ENCODE measurements around the gene COPRS.
A peak's percentile ranks its signal among the peaks of the same experiment; 100 is the strongest.

Gene COPRS

GRCh38 chr17:31858642-31859486 is at the start of gene COPRS:
Gene COPRS, minus strand, starts transcription at chr17:31859244. Its CDS starts 45 bp downstream, at chr17:31859199.
- peak; percentile 78 for DNase-seq

DNA sequence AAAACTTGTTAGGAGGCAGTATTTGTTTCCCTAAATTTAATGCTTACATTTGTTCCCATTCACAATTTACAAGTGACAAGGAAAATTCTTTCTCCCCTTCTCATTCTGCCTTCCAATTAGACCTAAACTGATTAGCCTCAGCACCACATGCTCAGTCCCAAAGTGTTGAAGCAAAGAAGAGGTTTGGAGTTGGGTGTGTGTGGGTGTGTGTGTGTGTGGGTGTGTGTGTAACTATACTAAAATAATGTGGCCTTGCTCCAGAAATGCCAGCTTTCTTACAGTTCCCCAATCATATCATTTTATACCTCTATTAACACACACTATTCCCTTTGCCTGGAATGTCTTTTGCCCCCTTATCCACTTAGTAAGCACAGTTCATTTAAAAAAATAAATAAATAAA is 49.3 kb upstream of the COPRS start:
- DNase-seq = no peak

- DNase-seq = no peak
Measured at GRCh38 chr17:31907342-31907962, 48.4 kb upstream of the COPRS start.

DNA sequence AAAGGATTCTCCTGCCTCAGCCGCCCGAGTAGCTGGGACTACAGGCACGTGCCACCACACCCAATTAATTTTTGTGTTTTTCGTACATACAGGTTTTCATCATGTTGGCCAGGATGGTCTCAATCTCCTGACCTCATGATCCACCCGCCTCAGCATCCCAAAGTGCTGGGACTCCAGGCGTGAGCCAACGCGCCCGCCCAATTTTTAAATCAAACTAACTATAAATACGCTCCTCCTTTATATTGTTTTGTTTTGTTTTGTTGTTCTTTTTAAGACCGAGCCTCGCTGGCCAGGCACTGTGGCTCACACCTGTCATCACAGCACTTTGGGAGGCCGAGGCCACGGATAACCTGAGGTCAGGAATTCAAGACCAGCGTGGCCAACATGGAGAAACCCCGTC is 44.4 kb upstream of the COPRS start:
- DNase-seq = no peak

- DNase-seq = no peak
Measured at GRCh38 chr17:31902693-31903092, 43.6 kb upstream of the COPRS start.

GRCh38 chr17:31900877-31901276 is 41.8 kb upstream of the COPRS start:
- no peak for DNase-seq

GRCh38 chr17:31888124-31888523 is 29.1 kb upstream of the COPRS start:
- DNase-seq = no peak

DNA sequence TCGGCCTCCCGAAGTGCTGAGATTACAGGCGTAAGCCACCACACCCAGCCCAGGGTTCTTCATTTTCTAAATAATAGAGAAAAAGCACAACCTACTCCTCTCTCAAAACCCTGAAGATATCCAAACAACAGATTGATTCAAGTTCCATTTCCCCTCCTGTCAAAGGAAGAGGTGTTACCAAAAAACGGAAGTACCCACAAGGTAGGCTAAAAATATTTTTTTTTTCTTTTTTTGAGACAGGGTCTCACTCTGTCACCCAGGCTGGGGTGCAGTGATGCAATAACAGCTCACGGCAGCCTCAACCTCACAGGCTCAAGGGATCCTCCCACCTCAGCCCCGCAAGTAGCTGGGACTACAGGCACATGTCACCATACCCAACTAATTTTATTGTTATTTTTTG is 23.5 kb upstream of the COPRS start:
- no peak for DNase-seq

DNA sequence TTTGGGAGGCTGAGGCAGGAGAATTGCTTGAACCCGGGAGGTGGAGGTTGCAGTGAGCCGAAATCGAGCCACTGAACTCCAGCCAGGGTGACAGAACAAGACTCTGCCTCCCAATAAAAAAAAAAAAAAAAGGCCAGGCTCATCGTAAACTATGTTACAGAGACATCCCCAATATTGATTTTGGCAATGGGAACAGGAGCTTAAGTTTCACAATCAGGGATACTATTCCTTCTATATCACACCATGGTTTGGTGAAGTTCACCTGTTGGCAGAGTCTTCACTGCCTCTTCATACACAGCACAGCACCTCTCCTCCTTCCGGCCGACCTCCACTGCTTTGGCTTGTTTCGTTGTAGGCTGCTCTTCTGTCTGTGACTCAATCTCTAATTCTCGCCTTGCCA is 21.3 kb upstream of the COPRS start:
- no peak for DNase-seq

DNA sequence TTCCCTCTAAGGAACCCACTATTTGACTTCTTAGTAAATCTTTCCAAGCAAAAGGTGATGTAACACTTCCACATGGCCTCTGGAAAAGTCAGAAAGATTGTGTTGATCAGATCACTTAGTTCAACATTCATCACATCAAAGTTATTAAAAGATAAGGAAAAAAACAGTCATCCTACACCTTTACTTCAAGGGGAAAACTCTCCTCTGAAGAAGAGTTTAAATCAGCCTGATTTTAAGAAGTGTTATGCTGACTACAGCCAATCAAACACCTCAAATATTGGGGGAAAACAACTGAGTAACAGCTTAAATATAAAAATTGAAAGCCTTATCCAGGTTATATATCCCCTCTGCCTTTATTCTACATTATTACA is 19.6 kb upstream of the COPRS start:
- no peak for DNase-seq

GRCh38 chr17:31877911-31878702 is 19.1 kb upstream of the COPRS start:
- no peak for DNase-seq

DNA sequence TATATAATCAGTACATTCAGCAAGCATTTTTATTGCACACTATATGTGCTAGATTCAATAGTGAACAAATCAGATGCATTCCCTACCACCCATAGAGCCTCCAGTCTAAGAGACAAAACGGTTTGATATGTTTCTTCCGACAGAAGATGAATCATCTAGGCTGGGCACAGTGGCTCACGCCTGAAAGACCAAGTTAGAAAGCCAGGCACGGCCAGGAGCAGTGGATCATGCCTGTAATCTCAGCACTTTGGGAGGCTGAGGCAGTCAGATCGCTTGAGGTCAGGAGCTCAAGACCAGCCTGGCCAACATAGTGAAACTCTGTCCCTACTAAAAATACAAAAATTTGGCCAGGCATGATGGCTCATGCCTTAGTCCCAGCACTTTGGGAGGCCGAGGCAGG is 18.3 kb upstream of the COPRS start:
- no peak for DNase-seq

GRCh38 chr17:31875081-31875480 is 16.0 kb upstream of the COPRS start:
- no peak for DNase-seq

DNA sequence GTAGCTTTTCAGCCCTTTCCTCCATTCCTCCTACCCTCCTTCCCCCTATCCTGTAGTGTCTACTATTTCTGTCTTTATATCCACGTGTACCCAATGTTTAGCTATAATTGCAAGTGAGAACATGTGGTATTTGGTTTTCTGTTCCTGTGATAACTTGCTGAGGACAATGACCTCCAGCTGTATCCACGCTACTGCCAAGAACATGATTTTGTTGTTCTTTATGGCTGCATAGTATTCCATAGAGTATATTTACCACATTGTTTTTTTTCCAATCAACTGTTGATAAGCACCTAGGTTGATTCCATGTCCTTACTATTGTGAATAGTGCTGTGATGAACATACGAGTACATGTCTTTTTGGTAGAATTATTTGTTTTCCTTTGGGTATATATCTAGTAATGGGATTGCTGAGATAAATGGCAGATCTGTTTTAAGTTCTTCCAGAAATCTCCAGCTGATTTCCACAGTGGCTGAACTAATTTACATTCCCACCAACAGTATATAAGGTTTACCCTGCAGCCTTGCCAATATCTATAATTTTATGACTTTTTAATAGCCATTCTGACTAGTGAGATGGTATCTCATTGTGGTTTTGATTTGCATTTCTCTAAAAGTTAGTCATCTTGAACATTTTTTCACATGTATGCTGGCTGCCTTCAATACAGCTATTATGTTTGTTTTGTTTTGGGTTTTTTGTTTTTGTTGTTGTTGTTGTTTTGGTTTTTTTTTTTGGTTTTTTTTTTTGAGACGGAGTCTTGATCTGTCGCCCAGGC is 10.9 kb upstream of the COPRS start:
- DNase-seq = no peak

DNA sequence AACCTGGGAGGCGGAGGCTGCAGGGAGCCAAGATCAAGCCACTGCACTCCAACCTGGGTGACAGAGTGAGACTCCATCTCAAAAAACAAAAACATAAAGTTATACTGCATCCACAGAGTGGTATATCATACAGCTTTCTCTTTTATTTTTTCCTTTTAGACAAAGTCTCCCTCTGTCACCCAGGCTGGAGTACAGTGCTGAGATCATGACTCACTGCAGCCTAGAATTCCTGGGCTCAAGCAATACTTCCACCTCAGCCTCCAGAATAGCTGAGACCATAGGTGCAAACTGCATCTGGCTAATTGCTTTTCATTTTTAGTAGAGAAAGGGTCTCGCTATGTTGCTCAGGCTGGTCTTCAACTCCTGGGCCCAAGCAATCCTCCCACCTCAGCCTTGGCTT is 10.0 kb upstream of the COPRS start:
- no peak for DNase-seq

DNA sequence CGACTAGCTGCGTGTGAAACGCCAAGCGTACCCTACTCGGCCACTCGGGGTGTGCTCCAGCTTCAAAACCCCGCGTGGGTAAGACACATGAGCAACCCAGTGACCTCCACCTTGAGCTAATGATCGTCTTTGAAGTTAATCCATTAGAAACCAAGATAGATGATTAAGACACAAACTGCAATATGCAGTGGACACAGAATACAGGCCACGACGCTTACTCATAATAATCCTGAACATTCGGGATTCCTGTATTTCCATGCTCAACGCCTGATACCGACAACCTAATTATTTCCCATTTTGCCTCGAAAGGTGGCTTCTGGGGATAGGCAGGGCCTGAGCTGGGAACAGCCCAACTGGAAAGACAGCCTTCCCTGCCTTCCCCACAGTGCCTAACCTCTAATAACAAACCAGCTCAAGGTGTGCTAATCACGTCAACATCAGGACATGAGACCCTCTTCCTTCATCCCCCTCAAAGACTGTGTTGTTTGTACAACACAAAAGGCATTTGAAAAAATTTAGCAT is 504 bp upstream of the COPRS start:
- no peak for DNase-seq

DNA sequence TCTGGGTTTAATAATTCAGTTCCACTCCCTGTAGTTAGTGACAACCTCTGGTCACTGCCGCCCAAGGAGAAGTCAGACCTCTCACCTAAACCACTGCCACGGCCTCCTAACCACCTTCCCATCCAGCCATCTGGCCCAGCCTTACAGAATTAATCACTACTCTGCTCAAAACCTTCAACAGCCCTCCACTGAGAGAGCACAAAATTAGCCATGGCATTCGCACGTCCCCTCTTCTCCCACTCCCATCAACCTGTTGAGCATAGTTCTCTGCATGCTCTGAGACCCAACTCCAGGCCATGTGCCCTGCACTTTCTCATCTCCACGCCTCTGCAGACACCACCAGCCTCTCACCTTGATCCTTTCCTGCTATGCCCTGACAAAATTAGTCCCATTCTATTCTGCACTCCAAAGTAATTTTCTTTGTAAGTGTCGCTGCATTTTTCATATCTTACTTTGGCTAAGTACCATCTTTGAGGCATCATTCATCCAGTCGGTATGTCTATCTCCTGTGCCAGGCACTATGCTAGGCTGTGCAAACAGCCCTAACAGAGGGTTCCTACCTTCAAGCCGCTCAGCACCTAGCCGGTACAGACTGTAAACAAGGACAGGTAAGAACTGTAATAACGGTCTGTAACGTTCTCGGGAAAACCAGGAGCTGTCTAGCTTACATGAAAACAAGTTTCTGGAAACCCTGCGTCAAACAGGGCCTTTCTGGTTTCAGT is 963 bp downstream of the COPRS start:
- no peak for DNase-seq

- no peak for DNase-seq
Measured at GRCh38 chr17:31856750-31857149, 2.3 kb downstream of the COPRS start.

- no peak for DNase-seq
Measured at GRCh38 chr17:31854672-31855071, 4.4 kb downstream of the COPRS start.

DNA sequence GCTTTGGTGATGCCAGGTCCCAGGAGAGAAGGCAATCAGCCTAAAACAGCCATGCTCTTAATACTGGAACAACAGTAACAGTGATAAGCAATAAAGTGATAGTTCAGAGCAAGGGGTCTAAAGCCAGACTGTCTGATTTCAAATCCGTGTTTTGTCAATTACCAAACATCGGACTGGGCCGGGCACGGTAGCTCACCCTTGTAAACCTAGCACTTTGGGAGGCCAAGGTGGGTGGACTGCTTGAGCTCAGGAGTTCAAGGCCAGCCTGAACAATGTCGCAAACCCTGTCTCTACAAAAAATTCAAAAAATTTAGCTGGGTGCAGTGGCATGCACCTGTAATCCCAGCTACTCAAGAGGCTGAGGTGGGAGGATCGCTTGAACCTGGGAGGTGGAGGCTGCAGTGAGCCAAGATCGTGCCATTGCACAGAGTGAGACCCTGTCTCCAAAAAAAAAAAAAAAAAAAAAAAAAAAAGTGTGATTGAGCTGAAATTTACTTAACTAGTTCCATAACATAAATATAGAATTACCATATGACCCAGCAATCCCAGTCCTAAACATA is 5.1 kb downstream of the COPRS start:
- DNase-seq = no peak

GRCh38 chr17:31845291-31845690 is 13.8 kb downstream of the COPRS start:
- DNase-seq = no peak

All from NCI-H226 (cell line).